ENCODE data around the gene IL23R.
A peak's percentile ranks its signal among the peaks of the same experiment; 100 is the strongest.

GRCh38 chr1:67211589-67212563 is 45.6 kb downstream of the IL23R start:
- TF ChIP-seq EZH2 (IDR thresholded peaks at IDR 0.05; ENCODE audit: borderline replicate concordance, low read depth, low read length, severe bottlenecking) (no peak), POLR2A (IDR thresholded peaks at IDR 0.05; ENCODE audit: low read depth, low read length) (no peak), CTCF (IDR thresholded peaks at IDR 0.05; ENCODE audit: extremely low read depth in 1 of 2, insufficient read depth in 1 of 2, low read depth in 1 of 2, low read length in 2 of 2) (peak; percentile 35 to 54), POLR2AphosphoS5 (IDR thresholded peaks at IDR 0.05; ENCODE audit: insufficient read depth, low read depth, low read length) (no peak), FOS (IDR thresholded peaks at IDR 0.05; ENCODE audit: borderline replicate concordance, insufficient read depth, low read length) (no peak)
- TF ChIP-seq, protein P1, sequence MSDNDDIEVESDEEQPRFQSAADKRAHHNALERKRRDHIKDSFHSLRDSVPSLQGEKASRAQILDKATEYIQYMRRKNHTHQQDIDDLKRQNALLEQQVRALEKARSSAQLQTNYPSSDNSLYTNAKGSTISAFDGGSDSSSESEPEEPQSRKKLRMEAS (IDR thresholded peaks at IDR 0.05; ENCODE audit: insufficient read depth, insufficient read length) = no peak
